HL-60 (cell line): Measurements from ENCODE around the gene USP31.
"Not testable (repeated sequence)": the region's sequence is repeated elsewhere in the genome, so short reads cannot be mapped to it uniquely, and the experiment has no call there.

Experiments
- CTCF ChIP-seq: IDR thresholded peaks from one replicate; pipeline ENCODE4 v1.5.1; 2011; ENCODE audit warnings: low read length, control low read depth, inconsistent platforms; ENCODE audit not compliant: insufficient read depth
- POLR2AphosphoS5 ChIP-seq: IDR thresholded peaks from 2 replicates; pipeline ENCODE4 v1.6.1; 2012; ENCODE audit warnings: low read depth
- REST ChIP-seq: IDR thresholded peaks from 2 replicates; pipeline ENCODE4 v1.6.1; 2012; ENCODE audit warnings: low read depth; ENCODE audit not compliant: insufficient replicate concordance
- SPI1 ChIP-seq: IDR thresholded peaks from 2 replicates; pipeline ENCODE4 v1.6.1; 2012; ENCODE audit warnings: low read depth, mild to moderate bottlenecking, borderline replicate concordance

GRCh38 chr16:23144393-23144792 is 4.9 kb downstream of the USP31 start:
- not testable (repeated sequence) for TF ChIP-seq CTCF, POLR2AphosphoS5, SPI1, REST
